ENCODE results near the gene DSC2. TPM values are rescaled to one million over a fixed set of nuclear protein-coding genes. Genes with fewer than 3 reads are reported as not detected.

DSC2 gene
- total and polyA plus RNA-seq, 2 donors (not counting 1 experiment from before 2014, with no cell fraction given), result under 0.01 TPM; not detected in 1

GRCh38 chr18:31072175-31072574, 30.0 kb downstream of the DSC2 start:
- no peaks in the 10 kb centered on the region for H3K79me2 ChIP-seq (ENCODE audit: control insufficient read depth, insufficient read depth, low read length)
- no peak for DNase-seq (ENCODE audit: low read depth in 2 of 2)
- no peaks in the 10 kb centered on the region for H3K9me3 ChIP-seq (ENCODE audit: control insufficient read depth, insufficient read depth, low read depth, low read length)
- H3K4me3 ChIP-seq (replicated peaks in 1 of 4; ENCODE audit: control extremely low read depth in 1 of 4, insufficient read depth in 1 of 4, low read depth in 3 of 4, low read length in 4 of 4), result no peak overlapping the region
- no peak overlapping the region for H2AFZ ChIP-seq (ENCODE audit: low read length)
- H3K27me3 ChIP-seq (ENCODE audit: control insufficient read depth, insufficient read depth, low read length), result no peaks in the 10 kb centered on the region
- TF ChIP-seq EZH2 (IDR thresholded peaks at IDR 0.05; ENCODE audit: low read length, missing control alignments) (no peak), CTCF (conservative IDR thresholded peaks at IDR 0.05 in 1 of 2, IDR thresholded peaks at IDR 0.05 in 1 of 2; ENCODE audit: low read depth in 1 of 2, low read length in 2 of 2) (no peak)
- H3K4me1 ChIP-seq (ENCODE audit: control insufficient read depth, extremely low read depth, insufficient read depth, low read length), result no peaks in the 10 kb centered on the region
- no peak overlapping the region for H3K4me2 ChIP-seq (ENCODE audit: extremely low read depth, insufficient read depth, low read length)
- H3K27ac ChIP-seq (ENCODE audit: insufficient read depth, low read length), result no peak overlapping the region
- H3K36me3 ChIP-seq (ENCODE audit: control insufficient read depth, insufficient read depth, low read length), result no peaks in the 10 kb centered on the region
- no peaks in the 10 kb centered on the region for H4K20me1 ChIP-seq (ENCODE audit: control insufficient read depth, extremely low read depth, insufficient read depth, low read length)
- no peak overlapping the region for H3K9ac ChIP-seq (ENCODE audit: insufficient read depth, low read length)

GRCh38 chr18:31070206-31070605, 32.0 kb downstream of the DSC2 start:
- H3K79me2 ChIP-seq (ENCODE audit: control insufficient read depth, insufficient read depth, low read length), result no peaks in the 10 kb centered on the region
- no peak overlapping the region for H3K27ac ChIP-seq (ENCODE audit: insufficient read depth, low read length)

DNA sequence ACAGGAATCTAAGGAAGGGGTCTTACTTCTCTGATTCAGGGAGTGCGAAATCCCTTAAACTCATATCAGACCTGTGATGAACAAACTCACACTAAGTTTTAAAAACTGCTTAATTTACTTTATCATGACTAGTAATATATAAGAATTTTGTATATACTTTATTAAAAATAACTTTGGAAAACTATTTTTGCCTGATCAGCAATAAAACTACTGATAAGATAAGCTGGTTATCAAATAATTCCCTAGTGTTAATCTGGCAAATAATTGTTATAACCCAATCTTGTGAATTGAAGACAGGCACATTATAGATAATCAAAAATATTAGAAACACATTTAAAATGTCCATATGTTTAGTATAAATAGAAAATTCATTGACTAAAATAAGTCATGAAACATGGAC, 36.0 kb downstream of the DSC2 start:
- TF ChIP-seq CTCF (conservative IDR thresholded peaks at IDR 0.05 in 1 of 2, IDR thresholded peaks at IDR 0.05 in 1 of 2; ENCODE audit: low read depth in 1 of 2, low read length in 2 of 2) (no peak), EZH2 (IDR thresholded peaks at IDR 0.05; ENCODE audit: low read length, missing control alignments) (no peak)
- no peaks in the 10 kb centered on the region for H3K9me3 ChIP-seq (ENCODE audit: control insufficient read depth, insufficient read depth, low read depth, low read length)
- no peaks in the 10 kb centered on the region for H3K79me2 ChIP-seq (ENCODE audit: control insufficient read depth, insufficient read depth, low read length)
- no peak overlapping the region for H3K4me3 ChIP-seq (replicated peaks in 1 of 4; ENCODE audit: control extremely low read depth in 1 of 4, insufficient read depth in 1 of 4, low read depth in 3 of 4, low read length in 4 of 4)
- no peak overlapping the region for H3K9ac ChIP-seq (ENCODE audit: insufficient read depth, low read length)
- H2AFZ ChIP-seq (ENCODE audit: low read length), result no peak overlapping the region
- no peaks in the 10 kb centered on the region for H3K36me3 ChIP-seq (ENCODE audit: control insufficient read depth, insufficient read depth, low read length)
- no peaks in the 10 kb centered on the region for H3K4me1 ChIP-seq (ENCODE audit: control insufficient read depth, extremely low read depth, insufficient read depth, low read length)
- no peak overlapping the region for H3K27ac ChIP-seq (ENCODE audit: insufficient read depth, low read length)
- no peaks in the 10 kb centered on the region for H3K27me3 ChIP-seq (ENCODE audit: control insufficient read depth, insufficient read depth, low read length)
- no peaks in the 10 kb centered on the region for H4K20me1 ChIP-seq (ENCODE audit: control insufficient read depth, extremely low read depth, insufficient read depth, low read length)
- no peak for DNase-seq (ENCODE audit: low read depth in 2 of 2)
- H3K4me2 ChIP-seq (ENCODE audit: extremely low read depth, insufficient read depth, low read length), result no peak overlapping the region

More at GRCh38 chr18:31070206-31070605, 32.0 kb downstream of the DSC2 start:
- TF ChIP-seq EZH2 (IDR thresholded peaks at IDR 0.05; ENCODE audit: low read length, missing control alignments) (no peak), CTCF (conservative IDR thresholded peaks at IDR 0.05 in 1 of 2, IDR thresholded peaks at IDR 0.05 in 1 of 2; ENCODE audit: low read depth in 1 of 2, low read length in 2 of 2) (no peak)
- no peaks in the 10 kb centered on the region for H3K9me3 ChIP-seq (ENCODE audit: control insufficient read depth, insufficient read depth, low read depth, low read length)
- no peak overlapping the region for H3K9ac ChIP-seq (ENCODE audit: insufficient read depth, low read length)
- no peaks in the 10 kb centered on the region for H3K27me3 ChIP-seq (ENCODE audit: control insufficient read depth, insufficient read depth, low read length)
- no peaks in the 10 kb centered on the region for H4K20me1 ChIP-seq (ENCODE audit: control insufficient read depth, extremely low read depth, insufficient read depth, low read length)
- H3K4me3 ChIP-seq (replicated peaks in 1 of 4; ENCODE audit: control extremely low read depth in 1 of 4, insufficient read depth in 1 of 4, low read depth in 3 of 4, low read length in 4 of 4), result no peak overlapping the region
- H3K4me1 ChIP-seq (ENCODE audit: control insufficient read depth, extremely low read depth, insufficient read depth, low read length), result no peaks in the 10 kb centered on the region
- peak; percentile 9 to 47 for DNase-seq (ENCODE audit: low read depth in 2 of 2)
- H3K4me2 ChIP-seq (ENCODE audit: extremely low read depth, insufficient read depth, low read length), result no peak overlapping the region
- no peaks in the 10 kb centered on the region for H3K36me3 ChIP-seq (ENCODE audit: control insufficient read depth, insufficient read depth, low read length)
- no peak overlapping the region for H2AFZ ChIP-seq (ENCODE audit: low read length)
